Neural cell (in vitro differentiated cells): ENCODE results near the gene LRP2. TPM values are rescaled to one million over a fixed set of nuclear protein-coding genes. Genes with fewer than 3 reads are reported as not detected.

ENCODE experiments used
- H2AFZ ChIP-seq: fragments of 200-600, 300-800 bp; sonication (generic), shearing (Covaris generic); 2 replicates; pipeline ENCODE4 v1.6.0; 2014; ENCODE audit warnings: low read depth, mild to moderate bottlenecking, antibody characterized with exemption, low read length, moderate library complexity
- H3F3A ChIP-seq: fragments of 200-600 bp; shearing (Covaris generic); 2 replicates; pipeline ENCODE4 v1.6.1; 2016; ENCODE audit warnings: mild to moderate bottlenecking, moderate library complexity, mixed read lengths, antibody characterized with exemption, low read length; ENCODE audit not compliant: insufficient read depth, poor library complexity, severe bottlenecking
- H3K27ac ChIP-seq: fragments of 200-600, 300-800 bp; sonication (generic), shearing (Covaris generic); 2 replicates; pipeline ENCODE4 v1.5.1; 2014; ENCODE audit warnings: mild to moderate bottlenecking, low read length, moderate library complexity
- H3K27me3 ChIP-seq: fragments of 300-800, 200-600 bp; sonication (generic), shearing (Covaris generic); 2 replicates; pipeline ENCODE4 v1.6.0; 2014; ENCODE audit warnings: mild to moderate bottlenecking, low read depth, low read length, moderate library complexity; ENCODE audit not compliant: insufficient read depth
- H3K36me3 ChIP-seq: fragments of 300-800, 200-600 bp; sonication (generic), shearing (Covaris generic); 2 replicates; pipeline ENCODE4 v1.5.1; 2014; ENCODE audit warnings: mild to moderate bottlenecking, antibody characterized with exemption, low read length, moderate library complexity; ENCODE audit not compliant: insufficient read depth
- H3K4me2 ChIP-seq: fragments of 300-800, 200-600 bp; sonication (generic), shearing (Covaris generic); 2 replicates; pipeline ENCODE4 v1.6.0; 2014; ENCODE audit warnings: mild to moderate bottlenecking, low read length
- H3K4me3 ChIP-seq: fragments of 300-800, 200-600 bp; sonication (generic), shearing (Covaris generic); 2 replicates; pipeline ENCODE4 v1.5.1; 2014; ENCODE audit warnings: mild to moderate bottlenecking, low read length, moderate library complexity
- H3K79me2 ChIP-seq: fragments of 200-600 bp; shearing (Covaris generic); replicated peaks from 2 replicates; pipeline ENCODE4 v1.6.0; 2014; ENCODE audit warnings: mild to moderate bottlenecking, low read length, moderate library complexity; ENCODE audit not compliant: insufficient read depth
- H3K9ac ChIP-seq: fragments of 300-800, 200-600 bp; sonication (generic), shearing (Covaris generic); 2 replicates; pipeline ENCODE4 v1.6.1; 2016; ENCODE audit warnings: mild to moderate bottlenecking, low read length, mixed read lengths
- H3K9me2 ChIP-seq: fragments of 200-600 bp; shearing (Covaris generic); 2 replicates; pipeline ENCODE4 v1.6.1; 2016; ENCODE audit warnings: mild to moderate bottlenecking, low read length, mixed read lengths; ENCODE audit not compliant: insufficient read depth
- H3K9me3 ChIP-seq: fragments of 200-600, 300-800 bp; sonication (generic), shearing (Covaris generic); 2 replicates; pipeline ENCODE4 v1.6.1; 2016; ENCODE audit warnings: mild to moderate bottlenecking, mixed run types, low read length, moderate library complexity, mixed read lengths
- H4K20me1 ChIP-seq: fragments of 200-600 bp; shearing (Covaris generic); 2 replicates; pipeline ENCODE4 v1.6.1; 2016; ENCODE audit warnings: mild to moderate bottlenecking, mixed run types; ENCODE audit not compliant: insufficient read depth
- CTCF ChIP-seq: fragments of 450-650 bp; IDR thresholded peaks from 2 replicates; pipeline ENCODE4 v1.5.1; 2014; ENCODE audit warnings: antibody characterized with exemption, mild to moderate bottlenecking, moderate library complexity; ENCODE audit not compliant: poor library complexity, severe bottlenecking
- EP300 ChIP-seq: fragments of 450-650 bp; conservative IDR thresholded peaks from 2 replicates; pipeline ENCODE4 v1.6.1; 2014; ENCODE audit warnings: antibody characterized with exemption, mild to moderate bottlenecking, moderate library complexity; ENCODE audit not compliant: poor library complexity, severe bottlenecking
- EZH2 ChIP-seq: fragments of 200-600, 300-800 bp; shearing (Covaris generic), sonication (generic); IDR thresholded peaks from 2 replicates; pipeline ENCODE4 v1.6.1; 2014; ENCODE audit warnings: antibody characterized with exemption, low read length, borderline replicate concordance, mild to moderate bottlenecking; ENCODE audit not compliant: insufficient read depth, poor library complexity, severe bottlenecking
- MXI1 ChIP-seq: fragments of 450-650 bp; conservative IDR thresholded peaks from 2 replicates; pipeline ENCODE4 v1.6.1; 2014; ENCODE audit warnings: antibody characterized with exemption, mild to moderate bottlenecking; ENCODE audit not compliant: poor library complexity, severe bottlenecking
- POLR2AphosphoS5 ChIP-seq: IDR thresholded peaks from 2 replicates; pipeline ENCODE4 v1.6.1; 2012
- RAD21 ChIP-seq: fragments of 450-650 bp; conservative IDR thresholded peaks from 2 replicates; pipeline ENCODE4 v1.6.1; 2014; ENCODE audit warnings: antibody characterized with exemption, mild to moderate bottlenecking, moderate library complexity
- SMC3 ChIP-seq: fragments of 450-650 bp; conservative IDR thresholded peaks from 2 replicates; pipeline ENCODE4 v1.6.1; 2014; ENCODE audit warnings: antibody characterized with exemption, mild to moderate bottlenecking, moderate library complexity; ENCODE audit not compliant: poor library complexity
- TAF1 ChIP-seq: IDR thresholded peaks from 2 replicates; pipeline ENCODE4 v1.6.1; 2012; ENCODE audit warnings: low read depth
- polyA plus RNA-seq: library from polyadenylated mRNA; depleted of rRNA; stranded (reverse); fragments of >200 nt; gene quantifications from 2 replicates; pipeline ENCODE4 v1.2.3, GENCODE V29; 2014
- TF ChIP-seq, protein P1 (sequence below): IDR thresholded peaks from 2 replicates; pipeline ENCODE4 v1.6.1; 2012; ENCODE audit warnings: borderline replicate concordance

The LRP2 gene
- polyA plus RNA-seq, 1 donor from 2014 or later, result 1.8 TPM

GRCh38 chr2:169386722-169387121 is 24.4 kb upstream of the LRP2 start:
- H4K20me1 ChIP-seq, result no peaks in the 10 kb centered on the region
- no peak overlapping the region for H3K9ac ChIP-seq
- no peaks in the 10 kb centered on the region for H3K27me3 ChIP-seq
- no peaks in the 10 kb centered on the region for H3K9me2 ChIP-seq
- H3K36me3 ChIP-seq, result no peaks in the 10 kb centered on the region
- no peaks in the 10 kb centered on the region for H3F3A ChIP-seq
- no peak overlapping the region for H2AFZ ChIP-seq
- no peak overlapping the region for H3K4me2 ChIP-seq
- no peak overlapping the region for H3K27ac ChIP-seq
- no peaks in the 10 kb centered on the region for H3K9me3 ChIP-seq
- no peak overlapping the region for H3K4me3 ChIP-seq
- TF ChIP-seq CTCF (no peak), RAD21 (no peak), MXI1 (no peak), EZH2 (no peak), TAF1 (no peak), SMC3 (no peak), POLR2AphosphoS5 (no peak), EP300 (no peak)
- TF ChIP-seq, protein P1, sequence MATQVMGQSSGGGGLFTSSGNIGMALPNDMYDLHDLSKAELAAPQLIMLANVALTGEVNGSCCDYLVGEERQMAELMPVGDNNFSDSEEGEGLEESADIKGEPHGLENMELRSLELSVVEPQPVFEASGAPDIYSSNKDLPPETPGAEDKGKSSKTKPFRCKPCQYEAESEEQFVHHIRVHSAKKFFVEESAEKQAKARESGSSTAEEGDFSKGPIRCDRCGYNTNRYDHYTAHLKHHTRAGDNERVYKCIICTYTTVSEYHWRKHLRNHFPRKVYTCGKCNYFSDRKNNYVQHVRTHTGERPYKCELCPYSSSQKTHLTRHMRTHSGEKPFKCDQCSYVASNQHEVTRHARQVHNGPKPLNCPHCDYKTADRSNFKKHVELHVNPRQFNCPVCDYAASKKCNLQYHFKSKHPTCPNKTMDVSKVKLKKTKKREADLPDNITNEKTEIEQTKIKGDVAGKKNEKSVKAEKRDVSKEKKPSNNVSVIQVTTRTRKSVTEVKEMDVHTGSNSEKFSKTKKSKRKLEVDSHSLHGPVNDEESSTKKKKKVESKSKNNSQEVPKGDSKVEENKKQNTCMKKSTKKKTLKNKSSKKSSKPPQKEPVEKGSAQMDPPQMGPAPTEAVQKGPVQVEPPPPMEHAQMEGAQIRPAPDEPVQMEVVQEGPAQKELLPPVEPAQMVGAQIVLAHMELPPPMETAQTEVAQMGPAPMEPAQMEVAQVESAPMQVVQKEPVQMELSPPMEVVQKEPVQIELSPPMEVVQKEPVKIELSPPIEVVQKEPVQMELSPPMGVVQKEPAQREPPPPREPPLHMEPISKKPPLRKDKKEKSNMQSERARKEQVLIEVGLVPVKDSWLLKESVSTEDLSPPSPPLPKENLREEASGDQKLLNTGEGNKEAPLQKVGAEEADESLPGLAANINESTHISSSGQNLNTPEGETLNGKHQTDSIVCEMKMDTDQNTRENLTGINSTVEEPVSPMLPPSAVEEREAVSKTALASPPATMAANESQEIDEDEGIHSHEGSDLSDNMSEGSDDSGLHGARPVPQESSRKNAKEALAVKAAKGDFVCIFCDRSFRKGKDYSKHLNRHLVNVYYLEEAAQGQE, result no peak
- H3K79me2 ChIP-seq, result no peaks in the 10 kb centered on the region

DNA sequence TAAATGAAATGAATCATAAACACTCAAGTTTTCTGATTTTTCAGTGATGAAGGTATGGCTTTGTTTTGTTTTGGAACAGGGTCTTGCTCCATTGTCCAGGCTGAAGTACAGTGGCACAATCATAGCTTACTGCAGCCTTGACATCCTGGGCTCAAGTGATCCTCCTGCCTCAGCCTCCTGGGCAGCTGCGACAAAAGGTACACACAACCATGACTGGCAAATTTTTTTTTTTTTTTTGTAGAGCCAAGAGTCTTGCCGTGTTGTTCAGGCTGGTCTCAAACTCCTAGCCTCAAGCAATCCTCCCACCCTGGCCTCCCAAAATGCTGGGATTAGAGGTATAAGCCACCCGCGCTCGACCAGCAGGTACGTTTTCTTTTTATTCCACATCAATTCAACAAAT is 22.5 kb upstream of the LRP2 start:
- H3K27ac ChIP-seq, result no peak overlapping the region
- H3K9ac ChIP-seq, result no peak overlapping the region
- no peaks in the 10 kb centered on the region for H3K27me3 ChIP-seq
- H3K9me3 ChIP-seq, result no peaks in the 10 kb centered on the region
- no peaks in the 10 kb centered on the region for H3K79me2 ChIP-seq
- TF ChIP-seq MXI1 (no peak), EZH2 (no peak), CTCF (no peak), RAD21 (no peak)
- no peaks in the 10 kb centered on the region for H3K36me3 ChIP-seq
- no peaks in the 10 kb centered on the region for H4K20me1 ChIP-seq
- H3K9me2 ChIP-seq, result no peaks in the 10 kb centered on the region
- H3K4me3 ChIP-seq, result no peak overlapping the region
- no peaks in the 10 kb centered on the region for H3F3A ChIP-seq
- H2AFZ ChIP-seq, result no peak overlapping the region
- no peak overlapping the region for H3K4me2 ChIP-seq
